Measurements from ENCODE around the gene NWD2.

NWD2 gene

DNA sequence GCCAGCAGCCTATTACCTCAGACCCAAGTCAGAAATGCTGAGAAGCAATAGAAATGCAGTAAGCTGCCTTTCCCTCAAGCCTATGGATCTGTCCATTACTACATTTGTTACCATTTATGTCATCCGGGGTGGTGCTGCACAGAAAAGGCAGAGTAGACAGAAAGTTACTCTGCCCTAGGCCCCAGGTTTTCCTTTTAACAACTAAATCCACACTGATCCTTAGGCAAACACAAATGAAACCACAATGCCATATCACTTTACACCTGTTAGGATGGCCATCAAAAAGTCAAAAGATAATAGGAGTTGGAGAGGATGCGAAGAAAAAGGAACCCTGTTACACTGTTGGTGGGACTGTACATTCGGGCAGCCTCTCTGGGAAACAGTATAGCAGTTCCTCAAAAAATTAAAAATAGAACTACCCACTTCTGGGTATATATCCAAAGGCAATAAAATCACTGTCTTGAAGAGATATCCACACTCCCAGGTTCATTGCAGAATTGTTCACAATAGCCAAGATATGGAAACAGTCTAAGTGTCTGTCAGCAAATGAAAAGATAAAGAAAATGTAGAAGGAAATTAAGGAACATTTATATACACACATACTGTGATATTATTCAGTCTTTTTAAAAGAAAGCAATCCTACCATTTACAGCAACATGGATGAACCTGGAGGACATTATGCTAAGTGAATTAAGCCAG is 186.3 kb downstream of the NWD2 start:
- no peaks in the 10 kb centered on the region for H3K79me2 ChIP-seq (ENCODE audit: insufficient read depth, low read length)
- H2AFZ ChIP-seq (ENCODE audit: low read length), result no peak overlapping the region
- no peak overlapping the region for H3K4me3 ChIP-seq (ENCODE audit: low read length, poor library complexity, severe bottlenecking)
- no peaks in the 10 kb centered on the region for H3K9me3 ChIP-seq (ENCODE audit: insufficient read depth, low read depth, low read length)
- H3K4me2 ChIP-seq (ENCODE audit: low read depth, low read length, poor library complexity, severe bottlenecking), result no peak overlapping the region
- no peaks in the 10 kb centered on the region for H3K9me2 ChIP-seq (replicated peaks; ENCODE audit: low read depth, low read length)
- H3K4me1 ChIP-seq (ENCODE audit: insufficient read depth, low read length, poor library complexity, severe bottlenecking), result no peaks in the 10 kb centered on the region
- H4K20me1 ChIP-seq (ENCODE audit: insufficient read depth, low read length, poor library complexity, severe bottlenecking), result no peaks in the 10 kb centered on the region
- H3K36me3 ChIP-seq (ENCODE audit: insufficient read depth, low read length), result no peaks in the 10 kb centered on the region
- no peak overlapping the region for H3K9ac ChIP-seq (ENCODE audit: low read depth, low read length, poor library complexity, severe bottlenecking)
- no peaks in the 10 kb centered on the region for H3F3A ChIP-seq (ENCODE audit: low read depth)
- TF ChIP-seq, protein P1, sequence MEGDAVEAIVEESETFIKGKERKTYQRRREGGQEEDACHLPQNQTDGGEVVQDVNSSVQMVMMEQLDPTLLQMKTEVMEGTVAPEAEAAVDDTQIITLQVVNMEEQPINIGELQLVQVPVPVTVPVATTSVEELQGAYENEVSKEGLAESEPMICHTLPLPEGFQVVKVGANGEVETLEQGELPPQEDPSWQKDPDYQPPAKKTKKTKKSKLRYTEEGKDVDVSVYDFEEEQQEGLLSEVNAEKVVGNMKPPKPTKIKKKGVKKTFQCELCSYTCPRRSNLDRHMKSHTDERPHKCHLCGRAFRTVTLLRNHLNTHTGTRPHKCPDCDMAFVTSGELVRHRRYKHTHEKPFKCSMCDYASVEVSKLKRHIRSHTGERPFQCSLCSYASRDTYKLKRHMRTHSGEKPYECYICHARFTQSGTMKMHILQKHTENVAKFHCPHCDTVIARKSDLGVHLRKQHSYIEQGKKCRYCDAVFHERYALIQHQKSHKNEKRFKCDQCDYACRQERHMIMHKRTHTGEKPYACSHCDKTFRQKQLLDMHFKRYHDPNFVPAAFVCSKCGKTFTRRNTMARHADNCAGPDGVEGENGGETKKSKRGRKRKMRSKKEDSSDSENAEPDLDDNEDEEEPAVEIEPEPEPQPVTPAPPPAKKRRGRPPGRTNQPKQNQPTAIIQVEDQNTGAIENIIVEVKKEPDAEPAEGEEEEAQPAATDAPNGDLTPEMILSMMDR (conservative IDR thresholded peaks at IDR 0.05; ENCODE audit: low read length), result no peak
- no peak for TF ChIP-seq EZH2phosphoT487 (IDR thresholded peaks at IDR 0.05; ENCODE audit: borderline replicate concordance)
- no peaks in the 10 kb centered on the region for H3K27me3 ChIP-seq (ENCODE audit: insufficient read depth, low read length, poor library complexity, severe bottlenecking)

DNA sequence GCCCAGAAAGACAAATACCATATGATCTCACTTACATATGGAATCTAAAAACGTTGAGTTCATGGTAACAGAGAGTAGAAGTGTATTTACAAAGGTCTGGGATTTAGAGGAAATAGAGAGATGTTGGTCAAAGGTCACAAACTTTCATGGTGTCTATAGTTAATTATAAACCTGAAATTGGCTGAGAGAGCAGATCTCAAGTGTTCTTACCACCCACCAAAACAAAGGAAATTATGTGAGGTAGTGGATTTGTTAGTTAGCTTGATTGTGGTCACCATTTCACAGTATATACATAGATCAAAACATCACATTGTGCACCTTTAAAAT is 186.8 kb downstream of the NWD2 start:
- Histone ChIP-seq H4K20me1 (ENCODE audit: insufficient read depth, low read length, poor library complexity, severe bottlenecking) (no peaks in the 10 kb centered on the region), H3K9me3 (ENCODE audit: insufficient read depth, low read depth, low read length) (no peaks in the 10 kb centered on the region), H3K4me2 (ENCODE audit: low read depth, low read length, poor library complexity, severe bottlenecking) (no peak overlapping the region), H3K36me3 (ENCODE audit: insufficient read depth, low read length) (no peaks in the 10 kb centered on the region), H3K79me2 (ENCODE audit: insufficient read depth, low read length) (no peaks in the 10 kb centered on the region), H3K9ac (ENCODE audit: low read depth, low read length, poor library complexity, severe bottlenecking) (no peak overlapping the region), H3F3A (ENCODE audit: low read depth) (no peaks in the 10 kb centered on the region), H3K27me3 (ENCODE audit: insufficient read depth, low read length, poor library complexity, severe bottlenecking) (no peaks in the 10 kb centered on the region), H3K9me2 (replicated peaks; ENCODE audit: low read depth, low read length) (no peaks in the 10 kb centered on the region), H3K4me3 (ENCODE audit: low read length, poor library complexity, severe bottlenecking) (no peak overlapping the region), H3K4me1 (ENCODE audit: insufficient read depth, low read length, poor library complexity, severe bottlenecking) (no peaks in the 10 kb centered on the region), H2AFZ (ENCODE audit: low read length) (no peak overlapping the region)
- TF ChIP-seq, protein P1 (conservative IDR thresholded peaks at IDR 0.05; ENCODE audit: low read length), result no peak
- no peak for TF ChIP-seq EZH2phosphoT487 (IDR thresholded peaks at IDR 0.05; ENCODE audit: borderline replicate concordance)

DNA sequence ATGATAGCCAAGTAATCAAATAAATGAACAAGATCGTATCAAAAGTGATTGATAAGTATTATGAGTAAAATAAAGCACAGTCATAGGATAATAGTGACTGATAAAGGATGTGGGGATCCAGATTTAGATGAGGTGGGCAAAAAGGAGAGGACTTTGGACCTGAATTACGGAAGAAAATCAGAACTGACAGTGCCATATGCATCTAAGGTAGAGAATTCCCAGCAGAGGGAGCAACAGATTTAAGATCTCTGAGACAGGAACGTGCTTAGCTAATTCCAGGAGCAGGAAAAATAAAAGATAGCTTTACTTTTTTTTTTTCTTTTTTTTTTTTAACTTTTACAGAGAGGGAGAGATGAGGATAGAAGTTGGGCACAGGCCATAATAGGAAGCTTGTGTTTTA is 189.9 kb downstream of the NWD2 start:
- Histone ChIP-seq H3F3A (ENCODE audit: low read depth) (no peaks in the 10 kb centered on the region), H3K4me3 (ENCODE audit: low read length, poor library complexity, severe bottlenecking) (no peak overlapping the region), H3K9me3 (ENCODE audit: insufficient read depth, low read depth, low read length) (no peaks in the 10 kb centered on the region), H4K20me1 (ENCODE audit: insufficient read depth, low read length, poor library complexity, severe bottlenecking) (no peaks in the 10 kb centered on the region), H3K4me1 (ENCODE audit: insufficient read depth, low read length, poor library complexity, severe bottlenecking) (no peaks in the 10 kb centered on the region), H3K36me3 (ENCODE audit: insufficient read depth, low read length) (no peaks in the 10 kb centered on the region), H3K9ac (ENCODE audit: low read depth, low read length, poor library complexity, severe bottlenecking) (no peak overlapping the region), H3K79me2 (ENCODE audit: insufficient read depth, low read length) (no peaks in the 10 kb centered on the region), H3K27me3 (ENCODE audit: insufficient read depth, low read length, poor library complexity, severe bottlenecking) (no peaks in the 10 kb centered on the region), H3K4me2 (ENCODE audit: low read depth, low read length, poor library complexity, severe bottlenecking) (no peak overlapping the region), H2AFZ (ENCODE audit: low read length) (no peak overlapping the region), H3K9me2 (replicated peaks; ENCODE audit: low read depth, low read length) (no peaks in the 10 kb centered on the region)
- no peak for TF ChIP-seq EZH2phosphoT487 (IDR thresholded peaks at IDR 0.05; ENCODE audit: borderline replicate concordance)
- TF ChIP-seq, protein P1 (conservative IDR thresholded peaks at IDR 0.05; ENCODE audit: low read length), result no peak
